A549 (cell line): ENCODE results near the gene ANO6. TPM values are rescaled to one million over a fixed set of nuclear protein-coding genes. Genes with fewer than 3 reads are reported as not detected.

ENCODE experiments used
- ATAC-seq, 2 experiments: fragments of 200-7000 bp in 1 of 2; fragments of >200 bp in 1 of 2; cut with Nextera tagmentation in 1 of 2; cut with Tn5 transposase in 1 of 2; 3 replicates each; pipeline versions ENCODE4 v1.8.0 to v1.9.1; 2018 to 2020; ENCODE audit warnings: mild to moderate bottlenecking in 1 of 2, moderate library complexity in 1 of 2
- CTCF ChIA-PET: fragments of 300-600 bp; sonication (Branson Sonifier 250); formaldehyde crosslinking; extraction: SDS; loops from one replicate; lab custom pipeline; 2021; ENCODE audit warnings: antibody characterized with exemption, inconsistent platforms; lab: Yijun Ruan, JAX
- POLR2A ChIA-PET: fragments of 350-600 bp; formaldehyde crosslinking; extraction: SDS; loops from one replicate; lab custom pipeline; 2021; ENCODE audit warnings: antibody characterized with exemption, inconsistent platforms; lab: Yijun Ruan, JAX
- DNase-seq, 2 experiments: peaks; one replicate each; pipeline versions ENCODE4 v3.0.0 to v3.0.0-alpha.2; 2011 to 2016; ENCODE audit warnings: low read depth in 1 of 2, low spot score in 1 of 2
- FAIRE-seq: peaks from 2 replicates; lab custom pipeline; 2011; peaks lifted over from hg19 to GRCh38; lab: Jason Lieb, UNC
- H3K27ac ChIP-seq, 2 experiments: fragments of >200 bp; sonication (Bioruptor Twin); formaldehyde crosslinking; 3 replicates each; pipeline ENCODE4 v1.5.1; 2016 to 2017
- H3K4me1 ChIP-seq: fragments of >200 bp; sonication (Bioruptor Twin); formaldehyde crosslinking; 3 replicates; pipeline ENCODE4 v1.6.1; 2016
- H3K4me2 ChIP-seq: fragments of >200 bp; sonication (Bioruptor Twin); formaldehyde crosslinking; 3 replicates; pipeline ENCODE4 v1.6.1; 2016
- H3K4me3 ChIP-seq: fragments of >200 bp; sonication (Bioruptor Twin); formaldehyde crosslinking; 3 replicates; pipeline ENCODE4 v1.5.1; 2016
- H3K9me3 ChIP-seq: fragments of >200 bp; sonication (Bioruptor Twin); formaldehyde crosslinking; 3 replicates; pipeline ENCODE4 v1.6.1; 2016
- CBX8 ChIP-seq: fragments of 200-600 bp; sonication (generic); IDR thresholded peaks from 2 replicates; pipeline ENCODE4 v1.6.1; 2016
- CHD2 ChIP-seq: fragments of 150-350 bp; IDR thresholded peaks from 2 replicates; pipeline ENCODE4 v1.6.1; 2014; ENCODE audit warnings: low read length; ENCODE audit not compliant: partially characterized antibody
- CHD4 ChIP-seq: fragments of 200-600 bp; sonication (generic); IDR thresholded peaks from 2 replicates; pipeline ENCODE4 v1.6.1; 2016; ENCODE audit warnings: antibody characterized with exemption, mild to moderate bottlenecking, borderline replicate concordance
- EHMT2 ChIP-seq: fragments of 200-600 bp; sonication (generic); IDR thresholded peaks from 2 replicates; pipeline ENCODE4 v1.6.1; 2016; ENCODE audit warnings: antibody characterized with exemption, low read depth, mild to moderate bottlenecking, moderate library complexity
- FOSB ChIP-seq: fragments of 250-450 bp; sonication (Bioruptor Pico); IDR thresholded peaks from 2 replicates; pipeline ENCODE4 v1.5.0; 2020; ENCODE audit warnings: mild to moderate bottlenecking, moderate library complexity
- FOSL2 ChIP-seq, 2 experiments: fragments of 450-650 bp in 1 of 2; fragments of >200 bp in 1 of 2; sonication (Bioruptor Twin) in 1 of 2; formaldehyde crosslinking; IDR thresholded peaks; 2 replicates each; pipeline versions ENCODE4 v1.5.0 to v1.6.1; 2016 to 2020; ENCODE audit warnings: mild to moderate bottlenecking in 1 of 2, moderate library complexity in 1 of 2
- GATA3 ChIP-seq: IDR thresholded peaks from 2 replicates; pipeline ENCODE4 v1.6.1; 2012; ENCODE audit warnings: borderline replicate concordance
- HDAC2 ChIP-seq: fragments of 200-600 bp; sonication (generic); IDR thresholded peaks from 2 replicates; pipeline ENCODE4 v1.6.1; 2016
- HEYL ChIP-seq: fragments of 250-450 bp; sonication (Bioruptor Pico); IDR thresholded peaks from 2 replicates; pipeline ENCODE4 v1.8.0; 2021; ENCODE audit warnings: mild to moderate bottlenecking, moderate library complexity
- JUNB ChIP-seq: fragments of >200 bp; sonication (Bioruptor Twin); formaldehyde crosslinking; IDR thresholded peaks from 2 replicates; pipeline ENCODE4 v1.6.1; 2016
- MAFK ChIP-seq: fragments of 450-650 bp; IDR thresholded peaks from 2 replicates; pipeline ENCODE4 v1.6.1; 2014; ENCODE audit not compliant: partially characterized antibody
- NFE2L2 ChIP-seq: fragments of 150-350 bp; conservative IDR thresholded peaks from 2 replicates; pipeline ENCODE4 v1.6.1; 2014; ENCODE audit warnings: low read length
- POLR2AphosphoS2 ChIP-seq: conservative IDR thresholded peaks from 2 replicates; pipeline ENCODE4 v1.6.1; 2012; ENCODE audit warnings: low read length, improper control_type of control experiment, inconsistent platforms
- RAD21 ChIP-seq, 2 experiments: fragments of >200 bp in 1 of 2; sonication (Bioruptor Twin) in 1 of 2; formaldehyde crosslinking in 1 of 2; IDR thresholded peaks in 1 of 2; conservative IDR thresholded peaks in 1 of 2; 2 replicates in 1 of 2; 3 replicates in 1 of 2; pipeline ENCODE4 v1.6.1; 2012 to 2018; ENCODE audit warnings: inconsistent platforms in 1 of 2
- RARB ChIP-seq: fragments of 250-450 bp; sonication (Bioruptor Pico); IDR thresholded peaks from 2 replicates; pipeline ENCODE4 v1.8.0; 2021; ENCODE audit warnings: mild to moderate bottlenecking, moderate library complexity
- SREBF2 ChIP-seq: fragments of 450-650 bp; IDR thresholded peaks from 2 replicates; pipeline ENCODE4 v1.6.1; 2014; ENCODE audit warnings: mild to moderate bottlenecking, moderate library complexity
- ZC3H11A ChIP-seq: fragments of 450-650 bp; IDR thresholded peaks from 2 replicates; pipeline ENCODE4 v1.6.1; 2014; ENCODE audit warnings: antibody characterized with exemption, mild to moderate bottlenecking
- ZFP36 ChIP-seq: fragments of 450-650 bp; IDR thresholded peaks from 2 replicates; pipeline ENCODE4 v1.6.1; 2014; ENCODE audit warnings: borderline replicate concordance; ENCODE audit not compliant: partially characterized antibody
- ZSCAN20 ChIP-seq: fragments of 250-450 bp; sonication (Bioruptor Pico); IDR thresholded peaks from 2 replicates; pipeline ENCODE4 v1.8.0; 2022; ENCODE audit warnings: mild to moderate bottlenecking, moderate library complexity
- WGBS: methylation state at CpG from one replicate; pipeline ENCODE4 v1.1.6; 2017; ENCODE audit errors: missing lambda C conversion rate; 5-methylcytosine and 5-hydroxymethylcytosine counted together
- polyA plus RNA-seq, 4 experiments: library from polyadenylated mRNA; depleted of rRNA in 3 of 4; stranded (reverse); fragments of >200 nt; fragmentation: RNase III in 1 of 4; extraction: RNeasy Plus Mini Kit Qiagen cat#74134 plus additional on column Dnase treatment in 1 of 4; gene quantifications; 2 replicates in 3 of 4; 3 replicates in 1 of 4; pipeline ENCODE4 v1.2.3, GENCODE V29; 2011 to 2017
- TF ChIP-seq, protein P1 (sequence below): IDR thresholded peaks from 2 replicates; pipeline ENCODE4 v1.6.1; 2012
- TF ChIP-seq, protein P2 (sequence below): fragments of 450-650 bp; IDR thresholded peaks from 2 replicates; pipeline ENCODE4 v1.6.1; 2014; ENCODE audit warnings: antibody characterized with exemption
- TF ChIP-seq, protein P3 (sequence below): fragments of 250-450 bp; sonication (Bioruptor Pico); IDR thresholded peaks from 2 replicates; pipeline ENCODE4 v1.5.0; 2021; ENCODE audit warnings: mild to moderate bottlenecking, moderate library complexity, borderline replicate concordance
- TF ChIP-seq, protein P4 (sequence below): fragments of 250-450 bp; sonication (Bioruptor Pico); IDR thresholded peaks from 2 replicates; pipeline ENCODE4 v1.5.0; 2020; ENCODE audit warnings: low read depth, mild to moderate bottlenecking, moderate library complexity
- TF ChIP-seq, protein P5 (sequence below): fragments of 200-600 bp; sonication (generic); IDR thresholded peaks from 2 replicates; pipeline ENCODE4 v1.6.1; 2016; ENCODE audit warnings: antibody characterized with exemption, mild to moderate bottlenecking, moderate library complexity

The ANO6 gene
- polyA plus RNA-seq, 2 of the 4 experiments (the other 2 are of a cell fraction): 41.7 to 80.0 TPM

DNA sequence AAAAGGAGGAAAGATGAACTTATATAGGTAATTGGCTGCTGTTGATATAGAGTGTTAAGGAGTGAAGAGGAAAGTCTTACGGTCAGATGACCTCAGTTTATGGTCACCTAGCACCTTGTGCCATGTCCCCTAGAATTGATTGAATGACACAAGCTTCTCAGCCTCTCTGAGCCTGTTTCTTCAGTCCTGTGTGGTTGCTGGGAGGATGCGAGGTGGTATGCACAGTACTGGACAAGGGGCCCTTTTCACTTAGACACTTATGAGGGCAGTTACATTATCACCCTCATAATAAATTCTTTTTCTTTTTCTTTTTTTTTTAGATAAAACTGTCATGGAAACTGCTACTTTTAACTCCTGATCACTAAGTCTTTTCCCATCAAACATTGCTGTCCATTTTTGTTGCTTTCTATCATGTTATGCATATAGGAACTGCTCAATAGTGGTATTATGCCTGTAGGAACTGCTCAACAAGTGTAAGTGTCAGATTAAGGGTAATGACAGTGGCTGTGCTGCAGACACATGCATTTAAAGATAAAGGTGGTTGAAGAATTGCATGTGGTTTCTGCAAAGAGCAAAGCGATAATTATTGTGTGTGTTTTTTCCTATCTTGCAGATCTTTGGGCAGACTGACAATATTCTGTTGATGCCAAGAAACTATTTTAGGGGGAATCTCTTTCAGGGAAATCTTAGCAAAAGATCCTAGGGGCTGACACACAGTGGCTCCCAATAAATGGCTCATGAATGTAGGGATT, 11.6 kb downstream of the ANO6 start:
- POLR2A ChIA-PET: interaction anchor here (2.8 kb wide), 1 partner anchor 12 kb away, joined by 13 read pairs; the partner anchor contains the start of gene ANO6
- Histone ChIP-seq H3K4me3 (no peak overlapping the region), H3K27ac (no peak overlapping the region), H3K4me1 (peaks cover 19% of the 10 kb centered on the region), H3K9me3 (no peaks in the 10 kb centered on the region), H3K4me2 (no peak overlapping the region)
- WGBS: 93% methylated on average over 3 of the region's 3 CpGs
- FAIRE-seq (no peak), DNase-seq (no peak), ATAC-seq (no peak)
- CTCF ChIA-PET: interaction anchor here (0.7 to 2.4 kb wide), 3 partner anchors 12 to 161 kb away, joined by 3 to 14 read pairs (median 3); partner anchors contain the start of gene ANO6
- no peak for TF ChIP-seq NFE2L2
- no peak for TF ChIP-seq CHD4
- no peak for TF ChIP-seq CBX8
- TF ChIP-seq FOSB: no peak
- no peak for TF ChIP-seq HDAC2
- TF ChIP-seq MAFK: no peak
- no peak for TF ChIP-seq ZFP36
- no peak for TF ChIP-seq EHMT2
- no peak for TF ChIP-seq ZSCAN20 (CRISPR knock-in tag)
- TF ChIP-seq HEYL (CRISPR knock-in tag): no peak
- no peak for TF ChIP-seq CHD2
- TF ChIP-seq, protein P1, sequence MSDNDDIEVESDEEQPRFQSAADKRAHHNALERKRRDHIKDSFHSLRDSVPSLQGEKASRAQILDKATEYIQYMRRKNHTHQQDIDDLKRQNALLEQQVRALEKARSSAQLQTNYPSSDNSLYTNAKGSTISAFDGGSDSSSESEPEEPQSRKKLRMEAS: no peak
- no peak for TF ChIP-seq RAD21 (conservative IDR thresholded peaks at IDR 0.05 in 1 of 2, IDR thresholded peaks at IDR 0.05 in 1 of 2)
- TF ChIP-seq, protein P2, sequence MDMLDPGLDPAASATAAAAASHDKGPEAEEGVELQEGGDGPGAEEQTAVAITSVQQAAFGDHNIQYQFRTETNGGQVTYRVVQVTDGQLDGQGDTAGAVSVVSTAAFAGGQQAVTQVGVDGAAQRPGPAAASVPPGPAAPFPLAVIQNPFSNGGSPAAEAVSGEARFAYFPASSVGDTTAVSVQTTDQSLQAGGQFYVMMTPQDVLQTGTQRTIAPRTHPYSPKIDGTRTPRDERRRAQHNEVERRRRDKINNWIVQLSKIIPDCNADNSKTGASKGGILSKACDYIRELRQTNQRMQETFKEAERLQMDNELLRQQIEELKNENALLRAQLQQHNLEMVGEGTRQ: no peak
- TF ChIP-seq RARB (CRISPR knock-in tag): no peak
- TF ChIP-seq JUNB: no peak
- TF ChIP-seq POLR2AphosphoS2: no peak
- no peak for TF ChIP-seq ZC3H11A

DNA sequence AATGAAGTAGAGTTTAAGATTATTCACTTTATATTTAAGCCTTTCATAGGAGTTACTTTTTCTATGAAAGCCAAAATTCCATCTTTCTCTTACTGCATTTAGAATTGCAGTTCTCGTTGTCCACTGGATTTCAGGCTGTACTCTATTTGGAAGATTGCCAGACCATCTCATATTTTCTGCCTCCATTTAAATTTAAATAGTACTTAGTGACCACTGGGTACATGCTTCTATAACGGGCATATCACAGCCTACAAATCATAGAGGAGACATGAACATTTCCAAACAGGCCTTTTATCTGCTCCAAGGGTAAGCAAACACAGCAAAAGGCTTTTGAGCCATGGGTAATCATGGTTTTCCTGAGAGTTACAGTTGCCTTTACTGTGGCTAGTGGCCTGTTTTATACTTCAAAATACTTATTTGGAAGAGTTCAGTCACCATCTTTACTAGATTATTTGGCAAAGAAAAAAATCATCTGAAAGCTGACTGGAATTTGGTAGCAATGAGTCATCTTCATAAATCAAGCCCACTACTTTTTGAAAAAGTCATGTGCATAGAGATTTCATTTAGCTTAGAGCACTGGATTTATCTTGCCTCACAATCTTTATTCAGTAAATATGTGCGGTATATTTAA, 15.7 kb downstream of the ANO6 start:
- no peak for ATAC-seq
- Histone ChIP-seq H3K4me3 (no peak overlapping the region), H3K4me2 (peak overlapping the region; percentile 82), H3K27ac (peak overlapping the region; percentile 84 to 85), H3K4me1 (peaks cover 50% of the 10 kb centered on the region), H3K9me3 (no peaks in the 10 kb centered on the region)
- 13% methylated on average over 3 of the region's 3 CpGs for WGBS
- peak; percentile 65 for TF ChIP-seq FOSL2 (IDR thresholded peaks at IDR 0.05)
- TF ChIP-seq FOSL2 (CRISPR knock-in tag; IDR thresholded peaks at IDR 0.05): peak; percentile 92
- peak; percentile 67 for TF ChIP-seq JUNB
- TF ChIP-seq, protein P3, sequence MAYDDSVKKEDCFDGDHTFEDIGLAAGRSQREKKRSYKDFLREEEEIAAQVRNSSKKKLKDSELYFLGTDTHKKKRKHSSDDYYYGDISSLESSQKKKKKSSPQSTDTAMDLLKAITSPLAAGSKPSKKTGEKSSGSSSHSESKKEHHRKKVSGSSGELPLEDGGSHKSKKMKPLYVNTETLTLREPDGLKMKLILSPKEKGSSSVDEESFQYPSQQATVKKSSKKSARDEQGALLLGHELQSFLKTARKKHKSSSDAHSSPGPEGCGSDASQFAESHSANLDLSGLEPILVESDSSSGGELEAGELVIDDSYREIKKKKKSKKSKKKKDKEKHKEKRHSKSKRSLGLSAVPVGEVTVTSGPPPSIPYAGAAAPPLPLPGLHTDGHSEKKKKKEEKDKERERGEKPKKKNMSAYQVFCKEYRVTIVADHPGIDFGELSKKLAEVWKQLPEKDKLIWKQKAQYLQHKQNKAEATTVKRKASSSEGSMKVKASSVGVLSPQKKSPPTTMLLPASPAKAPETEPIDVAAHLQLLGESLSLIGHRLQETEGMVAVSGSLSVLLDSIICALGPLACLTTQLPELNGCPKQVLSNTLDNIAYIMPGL (CRISPR knock-in tag): no peak
- TF ChIP-seq, protein P4, sequence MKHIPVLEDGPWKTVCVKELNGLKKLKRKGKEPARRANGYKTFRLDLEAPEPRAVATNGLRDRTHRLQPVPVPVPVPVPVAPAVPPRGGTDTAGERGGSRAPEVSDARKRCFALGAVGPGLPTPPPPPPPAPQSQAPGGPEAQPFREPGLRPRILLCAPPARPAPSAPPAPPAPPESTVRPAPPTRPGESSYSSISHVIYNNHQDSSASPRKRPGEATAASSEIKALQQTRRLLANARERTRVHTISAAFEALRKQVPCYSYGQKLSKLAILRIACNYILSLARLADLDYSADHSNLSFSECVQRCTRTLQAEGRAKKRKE (CRISPR knock-in tag): no peak
- TF ChIP-seq, protein P5, sequence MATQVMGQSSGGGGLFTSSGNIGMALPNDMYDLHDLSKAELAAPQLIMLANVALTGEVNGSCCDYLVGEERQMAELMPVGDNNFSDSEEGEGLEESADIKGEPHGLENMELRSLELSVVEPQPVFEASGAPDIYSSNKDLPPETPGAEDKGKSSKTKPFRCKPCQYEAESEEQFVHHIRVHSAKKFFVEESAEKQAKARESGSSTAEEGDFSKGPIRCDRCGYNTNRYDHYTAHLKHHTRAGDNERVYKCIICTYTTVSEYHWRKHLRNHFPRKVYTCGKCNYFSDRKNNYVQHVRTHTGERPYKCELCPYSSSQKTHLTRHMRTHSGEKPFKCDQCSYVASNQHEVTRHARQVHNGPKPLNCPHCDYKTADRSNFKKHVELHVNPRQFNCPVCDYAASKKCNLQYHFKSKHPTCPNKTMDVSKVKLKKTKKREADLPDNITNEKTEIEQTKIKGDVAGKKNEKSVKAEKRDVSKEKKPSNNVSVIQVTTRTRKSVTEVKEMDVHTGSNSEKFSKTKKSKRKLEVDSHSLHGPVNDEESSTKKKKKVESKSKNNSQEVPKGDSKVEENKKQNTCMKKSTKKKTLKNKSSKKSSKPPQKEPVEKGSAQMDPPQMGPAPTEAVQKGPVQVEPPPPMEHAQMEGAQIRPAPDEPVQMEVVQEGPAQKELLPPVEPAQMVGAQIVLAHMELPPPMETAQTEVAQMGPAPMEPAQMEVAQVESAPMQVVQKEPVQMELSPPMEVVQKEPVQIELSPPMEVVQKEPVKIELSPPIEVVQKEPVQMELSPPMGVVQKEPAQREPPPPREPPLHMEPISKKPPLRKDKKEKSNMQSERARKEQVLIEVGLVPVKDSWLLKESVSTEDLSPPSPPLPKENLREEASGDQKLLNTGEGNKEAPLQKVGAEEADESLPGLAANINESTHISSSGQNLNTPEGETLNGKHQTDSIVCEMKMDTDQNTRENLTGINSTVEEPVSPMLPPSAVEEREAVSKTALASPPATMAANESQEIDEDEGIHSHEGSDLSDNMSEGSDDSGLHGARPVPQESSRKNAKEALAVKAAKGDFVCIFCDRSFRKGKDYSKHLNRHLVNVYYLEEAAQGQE: no peak
- no peak for TF ChIP-seq SREBF2
- TF ChIP-seq GATA3: peak; percentile 81
- TF ChIP-seq ZC3H11A: no peak
- TF ChIP-seq, protein P1: peak; percentile 39; the same call in 1 of the 2 replicates
- TF ChIP-seq ZFP36: no peak
- no peak for TF ChIP-seq RAD21 (conservative IDR thresholded peaks at IDR 0.05 in 1 of 2, IDR thresholded peaks at IDR 0.05 in 1 of 2)
- peak in 1 of 2 experiments; percentile 48 for DNase-seq
- ChIA-PET POLR2A (interaction anchor here (0.6 to 4.3 kb wide), 3 partner anchors 12 to 497 kb away, joined by 7 to 40 read pairs (median 8); partner anchors contain the start of gene ANO6), CTCF (interaction anchor here (0.6 to 4.9 kb wide), 8 partner anchors 8 to 494 kb away, joined by 4 to 31 read pairs (median 6); partner anchors contain the start of gene ANO6)
- FAIRE-seq: no peak
